GM18861 (cell line): Measurements from ENCODE around the gene NFKBIZ.
"Not testable (repeated sequence)": the region's sequence is repeated elsewhere in the genome, so short reads cannot be mapped to it uniquely, and the experiment has no call there.

Experiments used
- ATAC-seq: cut with Tn5 transposase; IDR thresholded peaks from one replicate; pipeline ENCODE4 v1.9.1; 2021; ENCODE audit not compliant: unreplicated experiment

NFKBIZ gene

DNA sequence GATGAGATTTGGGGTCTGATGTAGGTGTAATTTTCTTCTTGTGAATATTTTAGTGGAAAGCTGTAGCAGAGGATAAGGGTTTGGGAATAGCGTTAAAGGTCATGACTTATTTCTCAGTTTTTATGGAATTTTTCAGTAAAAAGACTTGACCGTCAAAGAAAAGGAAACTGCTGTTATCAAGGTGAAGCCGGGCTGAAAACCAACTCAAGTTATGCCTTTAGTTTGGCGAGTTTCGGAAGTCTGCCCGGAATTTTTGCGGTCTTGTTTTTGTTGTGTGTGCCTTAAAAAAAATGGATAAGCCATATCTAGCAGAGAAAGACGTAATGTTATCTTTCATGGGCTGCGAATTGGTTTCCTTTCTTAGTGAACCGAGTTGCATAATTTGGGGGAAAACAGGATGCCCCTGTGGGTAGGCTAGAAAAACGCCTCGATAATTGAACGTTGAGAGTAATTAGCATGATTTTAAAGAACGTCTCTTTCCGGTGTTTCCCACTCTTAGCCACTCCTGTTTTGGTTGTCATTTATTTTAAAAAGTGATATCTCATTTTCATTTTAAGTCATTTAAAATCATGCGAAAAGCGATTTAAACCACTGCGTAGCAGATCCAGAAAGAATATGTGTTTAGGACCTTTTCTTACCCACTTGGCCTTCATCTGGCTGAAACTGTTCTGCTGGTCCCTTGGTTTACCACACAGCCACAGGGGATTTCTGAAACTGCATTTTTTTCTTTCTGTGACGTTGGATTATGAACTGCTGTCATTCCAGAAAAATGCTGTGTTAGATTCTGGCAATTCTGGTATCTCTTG is 1.1 kb downstream of the NFKBIZ start:
- ATAC-seq, result peak; percentile 28

DNA sequence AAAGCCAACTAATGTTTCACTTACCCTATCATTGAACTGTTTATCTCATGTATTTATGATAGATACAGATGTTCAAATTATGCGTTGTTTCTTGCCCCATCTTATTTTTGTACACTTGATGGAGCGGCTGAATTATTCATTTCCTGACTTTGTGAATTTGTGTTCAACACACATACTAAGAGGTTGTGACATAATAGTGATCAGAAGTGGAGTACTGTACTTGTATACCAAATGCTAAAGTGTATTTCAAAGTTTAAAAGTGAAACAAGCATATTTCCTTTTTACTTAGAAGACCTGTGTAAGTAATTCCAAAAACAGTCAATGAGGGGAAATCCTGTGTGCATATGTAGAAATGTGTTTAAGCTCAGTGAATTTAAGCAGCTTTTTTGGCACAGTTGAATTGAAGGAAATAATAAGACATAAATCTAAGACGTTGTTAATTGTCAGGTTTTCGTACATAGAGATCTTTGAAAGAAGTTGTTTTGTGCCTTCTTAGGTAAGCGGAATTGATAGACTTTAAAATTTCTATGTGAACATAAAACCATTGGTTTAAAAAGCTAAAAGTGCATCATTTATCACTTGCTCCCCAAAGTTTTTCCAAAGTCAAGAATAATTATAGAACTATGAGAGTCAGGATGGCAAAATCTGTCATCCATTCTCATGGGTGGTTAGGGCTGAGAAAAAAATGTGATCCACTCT is 1.9 kb downstream of the NFKBIZ start:
- no peak for ATAC-seq

DNA sequence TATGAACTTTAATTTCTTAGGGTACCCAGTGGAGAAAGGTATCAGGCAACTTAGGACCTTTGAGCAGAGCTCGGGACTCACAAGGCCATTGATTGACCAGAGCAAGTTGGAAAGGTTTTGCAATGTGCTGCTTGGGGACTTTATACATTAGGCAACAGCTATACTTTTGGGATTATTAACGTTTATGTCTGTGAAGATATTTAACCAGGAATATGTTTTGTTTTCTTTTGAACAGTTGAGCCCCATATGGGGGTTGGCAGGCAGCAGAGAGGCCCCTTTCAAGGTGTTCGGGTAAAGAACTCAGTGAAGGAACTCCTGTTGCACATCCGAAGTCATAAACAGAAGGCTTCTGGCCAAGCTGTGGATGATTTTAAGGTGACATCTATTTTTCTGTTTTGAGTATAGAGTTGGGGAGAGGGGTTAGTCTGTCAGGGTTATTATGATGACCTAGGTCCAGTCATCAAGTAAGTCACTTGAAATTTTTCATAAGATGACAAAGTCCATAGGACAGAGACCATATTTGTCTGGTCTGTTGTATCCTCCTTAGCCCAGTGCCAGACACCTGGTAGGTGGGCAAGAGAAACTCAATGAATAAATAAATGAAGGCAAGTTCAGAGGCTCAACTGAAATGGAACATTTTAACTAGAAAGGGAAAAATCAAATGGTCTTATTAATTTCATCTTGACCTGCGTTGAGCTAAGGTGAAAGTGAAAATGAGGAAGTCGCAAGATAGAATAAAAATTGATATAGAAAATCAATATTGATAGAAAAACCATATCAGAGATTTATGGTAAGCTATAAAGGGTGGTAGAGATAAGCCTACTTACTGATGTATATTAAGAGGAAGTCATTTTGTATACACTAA is 2.8 kb downstream of the NFKBIZ start:
- no peak for ATAC-seq

DNA sequence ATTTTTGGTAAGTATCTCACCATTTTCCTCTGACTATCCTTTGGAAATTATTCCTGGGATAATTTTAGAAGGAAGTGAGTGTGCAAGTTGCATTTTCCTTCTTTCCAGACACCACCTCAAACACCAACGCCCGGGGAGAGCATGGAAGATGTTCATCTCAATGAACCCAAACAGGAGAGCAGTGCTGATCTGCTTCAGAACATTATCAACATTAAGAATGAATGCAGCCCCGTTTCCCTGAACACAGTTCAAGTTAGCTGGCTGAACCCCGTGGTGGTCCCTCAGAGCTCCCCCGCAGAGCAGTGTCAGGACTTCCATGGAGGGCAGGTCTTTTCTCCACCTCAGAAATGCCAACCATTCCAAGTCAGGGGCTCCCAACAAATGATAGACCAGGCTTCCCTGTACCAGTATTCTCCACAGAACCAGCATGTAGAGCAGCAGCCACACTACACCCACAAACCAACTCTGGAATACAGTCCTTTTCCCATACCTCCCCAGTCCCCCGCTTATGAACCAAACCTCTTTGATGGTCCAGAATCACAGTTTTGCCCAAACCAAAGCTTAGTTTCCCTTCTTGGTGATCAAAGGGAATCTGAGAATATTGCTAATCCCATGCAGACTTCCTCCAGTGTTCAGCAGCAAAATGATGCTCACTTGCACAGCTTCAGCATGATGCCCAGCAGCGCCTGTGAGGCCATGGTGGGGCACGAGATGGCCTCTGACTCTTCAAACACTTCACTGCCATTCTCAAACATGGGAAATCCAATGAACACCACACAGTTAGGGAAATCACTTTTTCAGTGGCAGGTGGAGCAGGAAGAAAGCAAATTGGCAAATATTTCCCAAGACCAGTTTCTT is 3.9 kb downstream of the NFKBIZ start:
- no peak for ATAC-seq

DNA sequence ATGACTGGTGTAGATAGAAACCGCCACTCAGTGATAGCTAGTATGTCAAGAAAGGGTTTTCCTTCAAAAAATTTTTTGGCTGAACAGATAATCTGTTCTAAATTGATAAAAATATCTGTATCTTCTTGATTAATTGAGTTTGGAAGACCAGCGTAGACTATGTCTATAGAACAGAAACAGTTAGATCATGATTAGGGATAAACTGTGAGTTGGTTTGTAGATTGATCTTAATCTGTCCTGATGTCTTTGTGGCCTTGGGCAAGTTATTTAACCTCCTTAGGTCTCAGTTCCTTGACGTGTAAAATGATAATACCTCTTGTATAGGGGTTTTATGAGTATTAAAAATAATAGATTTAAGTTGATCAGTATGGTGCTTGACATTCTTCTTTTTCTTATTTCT is 4.7 kb downstream of the NFKBIZ start:
- ATAC-seq, result no peak

DNA sequence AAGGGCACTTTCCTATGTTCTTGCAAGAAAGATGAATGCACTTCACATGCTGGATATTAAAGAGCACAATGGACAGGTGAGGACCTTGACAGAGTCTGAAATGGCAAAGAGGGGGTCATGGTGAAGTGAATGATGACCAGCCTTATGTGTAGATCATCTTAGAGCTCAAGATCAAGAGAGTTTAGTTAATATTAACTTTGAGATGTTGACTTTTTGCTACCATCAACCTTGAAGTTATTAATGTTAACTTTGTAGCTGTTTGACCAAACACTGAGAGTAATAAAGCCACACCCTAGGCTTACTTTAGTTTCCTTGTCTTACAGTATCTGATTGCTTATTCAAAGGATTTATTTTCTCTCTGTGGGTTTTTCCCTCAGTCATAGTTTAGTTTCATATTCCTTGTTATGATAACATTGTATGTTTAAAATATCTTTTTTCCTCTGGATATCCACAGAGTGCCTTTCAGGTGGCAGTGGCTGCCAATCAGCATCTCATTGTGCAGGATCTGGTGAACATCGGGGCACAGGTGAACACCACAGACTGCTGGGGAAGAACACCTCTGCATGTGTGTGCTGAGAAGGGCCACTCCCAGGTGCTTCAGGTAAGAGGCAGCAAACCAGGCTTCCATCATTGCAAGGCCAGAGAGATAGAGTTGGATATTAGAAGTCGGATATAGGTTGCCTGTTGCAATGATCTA is 5.4 kb downstream of the NFKBIZ start:
- no peak for ATAC-seq

DNA sequence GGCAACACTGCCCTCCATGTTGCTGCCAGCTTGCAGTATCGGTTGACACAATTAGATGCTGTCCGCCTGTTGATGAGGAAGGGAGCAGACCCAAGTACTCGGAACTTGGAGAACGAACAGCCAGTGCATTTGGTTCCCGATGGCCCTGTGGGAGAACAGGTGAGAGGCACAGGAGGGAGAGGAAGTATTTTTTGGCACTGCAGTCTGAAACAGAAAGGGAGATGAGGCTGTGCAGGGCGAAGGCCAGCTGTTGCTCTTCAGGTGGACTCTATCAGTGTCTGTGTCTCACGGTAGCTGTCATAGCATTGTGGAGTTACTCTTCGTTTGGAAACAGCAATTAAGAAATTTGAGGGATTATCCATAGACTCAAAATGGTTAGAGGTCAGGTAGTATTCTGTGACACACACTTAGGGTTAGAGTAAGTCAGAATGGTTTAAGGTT is 8.0 kb downstream of the NFKBIZ start:
- no peak for ATAC-seq

DNA sequence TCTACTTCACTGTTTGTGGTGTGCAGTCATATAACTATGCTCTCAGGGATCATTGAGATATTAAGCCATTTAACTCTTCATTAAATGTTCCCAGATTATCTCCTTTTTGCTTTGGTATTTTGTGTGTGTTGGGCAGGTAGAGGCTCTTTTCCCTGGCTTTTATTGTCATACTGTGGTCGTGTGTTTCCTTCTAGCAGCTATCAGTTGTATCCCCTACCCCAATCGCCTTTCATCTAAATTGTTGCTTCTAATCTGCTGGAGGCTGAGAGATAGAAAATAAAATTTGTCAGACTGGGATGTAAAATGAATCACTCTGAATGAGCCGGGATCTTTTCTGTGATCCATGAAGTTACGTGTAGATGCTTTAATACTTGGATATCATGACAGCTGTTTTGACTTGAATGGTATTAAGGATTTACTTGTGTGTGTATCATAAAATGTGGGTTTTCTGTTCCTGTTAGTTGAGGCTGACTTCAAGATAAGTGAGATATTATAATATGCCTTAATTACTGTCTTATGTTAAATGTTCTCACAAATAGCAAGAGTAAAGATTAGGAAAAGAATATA is 9.2 kb downstream of the NFKBIZ start:
- ATAC-seq, result no peak

DNA sequence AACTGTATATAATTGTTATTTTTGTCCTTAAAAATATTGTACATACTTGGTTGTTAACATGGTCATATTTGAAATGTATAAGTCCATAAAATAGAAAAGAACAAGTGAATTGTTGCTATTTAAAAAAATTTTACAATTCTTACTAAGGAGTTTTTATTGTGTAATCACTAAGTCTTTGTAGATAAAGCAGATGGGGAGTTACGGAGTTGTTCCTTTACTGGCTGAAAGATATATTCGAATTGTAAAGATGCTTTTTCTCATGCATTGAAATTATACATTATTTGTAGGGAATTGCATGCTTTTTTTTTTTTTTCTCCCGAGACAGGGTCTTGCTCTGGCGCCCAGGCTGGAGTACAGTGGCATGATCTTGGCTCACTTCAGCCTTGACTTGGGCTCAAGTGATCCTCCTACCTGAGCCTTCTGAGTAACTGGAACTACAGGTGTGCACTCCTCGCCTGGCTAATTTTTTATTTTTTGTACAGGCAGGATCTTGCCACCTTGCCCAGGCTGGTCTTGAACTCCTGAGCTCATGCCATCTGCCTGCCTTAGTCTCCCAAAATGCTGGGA is 10.7 kb downstream of the NFKBIZ start:
- ATAC-seq, result no peak

DNA sequence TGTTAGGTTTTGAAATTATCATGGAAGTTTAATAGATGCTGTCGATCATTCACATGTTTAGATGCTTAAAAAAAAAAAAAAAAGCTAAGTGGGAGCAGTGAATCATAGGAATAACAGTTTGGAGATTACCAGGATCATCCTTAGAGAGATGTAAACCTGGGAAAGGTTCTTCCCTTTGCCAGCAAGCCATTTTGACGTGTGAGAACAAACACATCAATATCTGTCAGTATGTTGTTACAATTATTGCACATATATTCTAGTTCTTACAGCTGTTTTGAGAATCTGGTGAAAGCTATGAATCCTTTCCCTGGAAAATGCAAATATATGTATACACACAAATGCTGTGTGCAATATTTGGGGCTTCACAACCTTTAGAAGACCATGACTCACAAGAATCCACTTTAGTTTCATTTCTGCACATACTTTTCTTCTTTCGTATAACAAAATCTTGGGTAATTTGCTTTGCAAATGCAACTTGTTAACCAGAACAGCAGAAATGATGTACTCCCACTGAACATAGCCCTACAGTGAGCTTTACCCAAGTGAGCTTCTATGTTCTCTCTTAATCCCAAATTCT is 12.0 kb downstream of the NFKBIZ start:
- ATAC-seq, result no peak

DNA sequence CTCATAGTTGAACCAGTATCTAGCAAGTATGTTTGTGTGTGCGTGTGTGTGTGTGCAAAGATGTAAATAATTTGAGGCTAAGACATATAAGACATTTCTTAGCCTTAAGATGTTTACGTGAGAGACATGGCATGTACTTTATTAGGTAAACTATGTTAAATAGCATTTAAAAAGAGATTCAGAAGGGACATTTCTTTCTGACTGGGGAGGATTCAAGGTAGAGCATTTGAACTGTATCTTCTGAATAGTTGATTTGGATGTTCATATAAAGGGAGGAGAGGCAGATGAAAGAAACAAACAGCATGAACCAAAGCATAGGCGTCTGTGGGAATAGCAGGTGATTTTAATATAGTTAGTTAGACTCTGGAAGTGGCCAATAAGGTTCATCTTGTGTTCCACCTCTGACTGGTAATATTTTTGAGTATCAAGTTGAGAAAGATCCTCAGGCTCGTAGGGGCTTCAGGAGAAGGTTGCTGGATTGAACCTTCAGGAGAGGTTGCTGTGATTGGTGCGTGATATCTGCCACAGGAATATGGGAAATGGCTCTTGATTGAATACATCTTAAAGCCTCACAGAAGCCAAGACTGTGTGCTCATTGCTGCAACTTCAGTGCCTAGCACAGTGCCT is 12.6 kb downstream of the NFKBIZ start:
- no peak for ATAC-seq

DNA sequence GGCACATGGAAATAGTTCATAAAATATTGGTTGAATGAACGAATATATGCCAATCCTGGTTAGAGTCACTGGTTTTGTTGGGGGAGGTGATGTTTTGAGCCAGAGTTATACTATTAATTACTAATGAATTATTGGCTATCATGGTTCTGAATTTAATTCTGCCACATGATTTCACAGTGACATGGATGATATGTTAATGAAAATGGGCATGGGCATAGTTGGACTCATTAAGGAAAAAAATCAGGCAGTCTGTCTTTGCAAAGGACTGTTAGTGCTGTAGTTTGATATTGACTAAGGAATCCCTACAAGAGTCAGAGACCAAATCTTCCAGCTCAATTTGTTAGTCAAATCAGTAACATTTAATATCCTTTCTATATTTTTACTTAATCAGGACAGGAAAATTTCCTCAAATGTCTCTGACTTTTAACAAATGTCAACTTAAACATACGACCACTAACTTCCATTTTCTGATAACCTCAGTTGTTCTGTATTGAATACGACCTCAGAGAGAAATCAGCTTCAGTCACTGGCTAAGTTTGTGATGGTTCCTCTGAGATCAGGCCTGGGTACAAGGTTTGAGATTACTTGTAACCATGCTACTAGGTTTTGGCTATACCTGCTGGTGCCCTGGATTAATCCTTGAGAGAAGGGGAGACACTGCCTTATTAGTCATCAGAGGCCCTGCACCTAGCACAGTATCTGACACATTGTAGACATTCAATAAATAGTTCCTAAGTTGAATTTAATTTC is 13.3 kb downstream of the NFKBIZ start:
- no peak for ATAC-seq

DNA sequence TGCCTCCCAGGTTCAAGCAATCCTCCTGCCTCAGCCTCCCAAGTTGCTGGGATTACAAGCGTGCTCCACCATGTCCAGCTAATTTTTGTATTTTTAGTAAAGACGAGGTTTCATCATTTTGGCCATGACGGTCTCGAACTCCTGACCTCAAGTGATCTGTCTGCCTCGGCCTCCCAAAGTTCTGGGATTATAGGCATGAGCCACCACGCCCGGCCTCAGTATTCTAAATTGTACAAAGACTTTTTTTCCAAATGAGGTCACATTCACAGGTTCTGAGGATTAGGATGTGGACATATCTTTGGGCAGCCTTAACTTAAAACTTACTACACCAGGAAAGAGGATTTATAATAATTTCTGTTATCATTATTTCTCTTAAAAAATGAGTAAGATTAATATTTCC is 15.6 kb downstream of the NFKBIZ start:
- not testable (repeated sequence) for ATAC-seq

DNA sequence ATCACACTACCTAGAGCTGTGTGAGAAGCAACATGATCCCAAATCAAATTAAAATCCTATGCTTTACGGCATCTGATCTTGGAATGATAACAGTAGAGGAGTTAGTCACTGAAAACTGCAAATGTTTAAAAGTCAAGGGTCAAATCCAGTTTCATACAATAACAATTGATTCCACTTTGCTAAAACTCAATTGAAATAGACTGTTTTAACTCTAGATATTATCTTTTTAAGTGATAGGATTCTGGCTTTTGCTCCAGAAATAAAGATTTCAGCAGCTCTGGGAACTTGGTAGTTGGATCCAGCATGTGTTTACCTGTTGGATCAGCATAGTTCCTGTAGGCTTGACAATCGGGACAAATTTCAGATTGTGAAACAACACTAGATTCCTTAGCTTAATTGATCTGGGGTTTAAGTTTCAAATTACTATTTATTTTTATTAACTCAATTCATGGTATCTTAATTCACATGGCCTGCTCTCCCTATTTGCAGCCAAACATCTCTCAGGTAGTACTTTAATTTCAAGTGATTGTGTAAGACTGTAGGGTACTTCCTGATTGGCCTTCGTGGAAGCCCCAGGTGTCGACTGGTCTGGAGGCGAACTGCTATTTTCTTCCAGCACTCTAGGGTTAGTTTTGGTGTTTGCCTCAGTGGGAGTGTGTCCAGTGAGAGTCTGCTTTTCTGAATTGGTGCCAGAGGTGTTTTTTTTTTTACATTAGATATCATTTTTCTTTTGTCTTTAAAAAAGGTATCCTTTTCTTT is 16.6 kb downstream of the NFKBIZ start:
- no peak for ATAC-seq

DNA sequence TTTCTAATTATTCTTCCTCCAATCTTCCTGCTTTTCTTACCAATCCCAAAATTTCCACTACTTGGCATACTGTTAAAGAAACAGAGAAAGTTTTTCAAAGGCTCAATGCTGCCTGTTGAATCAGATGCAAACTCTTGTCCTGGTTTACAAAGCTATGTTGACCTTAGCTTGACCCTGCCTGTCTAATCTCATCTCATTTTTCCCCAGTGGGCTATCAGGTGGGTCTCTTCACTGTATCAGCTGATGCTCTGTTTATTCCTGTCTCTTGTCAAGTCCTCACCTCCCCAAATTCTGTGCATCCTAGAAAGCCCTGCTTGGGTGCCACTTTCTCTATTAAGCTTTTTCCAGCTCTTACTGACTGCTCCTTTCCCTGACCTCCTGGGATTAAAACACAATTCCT is 18.2 kb downstream of the NFKBIZ start:
- no peak for ATAC-seq

DNA sequence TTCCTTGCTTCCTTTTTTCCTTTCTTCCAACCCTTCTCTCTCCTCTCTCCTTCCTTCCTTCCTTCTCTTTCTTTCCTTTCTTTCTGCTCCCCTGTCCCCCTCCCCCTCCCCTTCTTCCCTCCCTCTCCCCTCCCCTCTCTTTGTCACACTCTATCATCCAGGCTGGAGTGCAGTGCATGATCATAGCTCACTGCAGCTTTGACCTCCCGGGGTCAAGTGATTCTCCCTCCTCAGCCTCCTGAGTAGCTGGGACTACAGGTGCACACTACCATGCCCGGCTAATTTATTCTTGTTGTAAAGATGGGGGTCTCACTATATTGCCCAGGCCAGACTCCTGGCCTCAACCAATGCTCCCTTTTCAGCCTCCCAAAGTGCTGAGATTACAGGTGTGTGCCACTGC is 18.7 kb downstream of the NFKBIZ start:
- no peak for ATAC-seq
